Measurements from ENCODE around the gene RAPGEF6. TPM values are rescaled to one million over a fixed set of nuclear protein-coding genes. Genes with fewer than 3 reads are reported as not detected.

Gene RAPGEF6
- total and polyA plus RNA-seq, 5 donors = 2.7 to 16.3 (median 13.3) TPM

DNA sequence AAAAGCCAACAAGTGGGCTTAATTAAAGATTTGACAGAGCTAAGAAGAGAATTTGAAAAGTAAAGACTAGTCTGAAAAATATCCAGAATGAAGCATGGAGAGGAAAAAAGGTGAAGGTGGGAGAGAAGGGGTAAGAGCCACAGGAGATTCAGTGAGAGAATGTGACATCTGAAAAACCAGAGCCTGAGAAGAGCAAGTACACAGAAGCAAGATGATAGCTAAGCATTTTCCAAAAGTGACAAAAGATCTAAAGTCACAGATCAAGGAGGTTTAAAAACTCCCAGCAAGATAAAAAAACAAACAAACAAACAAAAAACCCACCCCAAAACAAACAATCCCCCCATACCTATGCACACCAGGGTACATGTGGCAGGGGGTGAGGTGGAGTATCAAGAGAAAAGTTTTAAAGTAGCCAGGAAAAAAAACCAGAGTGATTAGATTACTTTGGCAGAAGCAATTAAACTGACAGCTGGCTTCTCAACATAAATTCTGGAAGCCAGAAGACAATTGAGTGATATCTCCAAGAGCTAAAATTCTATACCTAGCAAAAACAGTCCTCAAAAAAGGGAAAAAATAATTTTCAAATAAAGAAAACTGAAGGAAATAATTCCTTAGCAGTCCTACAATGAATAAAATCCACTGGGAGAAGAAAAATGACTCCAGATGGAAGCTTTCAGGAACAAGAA is 111.4 kb downstream of the RAPGEF6 start:
- intact Hi-C loops (cut with DNase I) = no loop called here

DNA sequence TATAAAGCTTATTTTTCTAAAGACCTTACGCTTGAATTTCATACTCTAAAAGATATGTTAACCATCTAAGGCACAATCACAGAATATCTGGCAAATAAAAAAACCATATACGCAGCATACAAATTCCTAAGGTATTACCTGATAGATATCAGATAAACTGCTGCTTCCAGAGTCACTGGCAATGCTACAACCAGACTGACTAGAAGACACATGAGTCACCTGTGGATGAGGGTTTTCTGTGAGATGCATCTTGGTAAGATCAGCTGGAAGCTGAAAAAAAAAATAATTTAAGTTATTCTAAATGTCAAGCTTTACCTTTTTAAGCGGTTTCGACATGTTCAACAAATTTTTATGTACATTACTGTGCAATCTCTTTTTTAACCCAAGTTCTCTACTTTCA is 113.8 kb downstream of the RAPGEF6 start:
- WGBS = 94% methylated on average over 4 of the region's 4 CpGs
- Histone ChIP-seq H3K9me3 (ENCODE audit: control insufficient read depth, low read length) (no peaks in the 10 kb centered on the region), H3K4me1 (ENCODE audit: control insufficient read depth, insufficient read depth, low read length) (peaks cover 3% of the 10 kb centered on the region), H3K27me3 (ENCODE audit: control insufficient read depth, insufficient read depth) (no peaks in the 10 kb centered on the region), H3K27ac (ENCODE audit: low read length) (no peak overlapping the region), H3K4me3 (ENCODE audit: low read length) (no peak overlapping the region)
- intact Hi-C loops (cut with DNase I) = no loop called here
- no peak for DNase-seq
- no peak for ATAC-seq

More for the DNA sequence above, 111.4 kb downstream of the RAPGEF6 start:
- H3K4me3 ChIP-seq (ENCODE audit: low read length) = no peak overlapping the region
- H3K27ac ChIP-seq (ENCODE audit: low read length) = no peak overlapping the region
- peaks cover 4% of the 10 kb centered on the region for H3K4me1 ChIP-seq (ENCODE audit: control insufficient read depth, insufficient read depth, low read length)
- ATAC-seq (no peak), DNase-seq (no peak)
- no peaks in the 10 kb centered on the region for H3K27me3 ChIP-seq (ENCODE audit: control insufficient read depth, insufficient read depth)
- no peaks in the 10 kb centered on the region for H3K9me3 ChIP-seq (ENCODE audit: control insufficient read depth, low read length)

DNA sequence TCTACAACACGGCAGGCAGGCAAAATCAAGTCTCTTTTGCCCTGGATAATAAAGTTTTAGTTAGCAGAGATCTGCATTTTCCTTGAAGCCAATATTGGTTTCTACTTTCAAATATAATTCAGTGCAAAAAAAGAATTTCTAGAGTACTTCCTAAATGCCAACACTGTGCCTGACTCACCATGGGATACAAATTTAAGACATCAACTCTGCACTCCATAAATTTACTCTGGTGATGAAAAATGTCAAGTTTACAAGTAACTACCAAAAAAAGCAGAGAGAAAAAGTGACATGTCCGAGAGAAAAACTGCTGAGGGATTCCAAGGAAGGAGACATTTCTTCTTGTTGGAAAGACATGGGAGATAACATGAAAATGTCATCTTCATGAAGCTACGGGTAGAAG is 119.7 kb downstream of the RAPGEF6 start:
- Histone ChIP-seq H3K9me3 (ENCODE audit: control insufficient read depth, low read length) (no peaks in the 10 kb centered on the region), H3K4me3 (ENCODE audit: low read length) (no peak overlapping the region), H3K27me3 (ENCODE audit: control insufficient read depth, insufficient read depth) (no peaks in the 10 kb centered on the region), H3K27ac (ENCODE audit: low read length) (no peak overlapping the region), H3K4me1 (ENCODE audit: control insufficient read depth, insufficient read depth, low read length) (peaks cover 2% of the 10 kb centered on the region)
- intact Hi-C loops (cut with DNase I) = no loop called here
- ATAC-seq = no peak
- WGBS = 75% methylated on average over 3 of the region's 3 CpGs
- DNase-seq = no peak

DNA sequence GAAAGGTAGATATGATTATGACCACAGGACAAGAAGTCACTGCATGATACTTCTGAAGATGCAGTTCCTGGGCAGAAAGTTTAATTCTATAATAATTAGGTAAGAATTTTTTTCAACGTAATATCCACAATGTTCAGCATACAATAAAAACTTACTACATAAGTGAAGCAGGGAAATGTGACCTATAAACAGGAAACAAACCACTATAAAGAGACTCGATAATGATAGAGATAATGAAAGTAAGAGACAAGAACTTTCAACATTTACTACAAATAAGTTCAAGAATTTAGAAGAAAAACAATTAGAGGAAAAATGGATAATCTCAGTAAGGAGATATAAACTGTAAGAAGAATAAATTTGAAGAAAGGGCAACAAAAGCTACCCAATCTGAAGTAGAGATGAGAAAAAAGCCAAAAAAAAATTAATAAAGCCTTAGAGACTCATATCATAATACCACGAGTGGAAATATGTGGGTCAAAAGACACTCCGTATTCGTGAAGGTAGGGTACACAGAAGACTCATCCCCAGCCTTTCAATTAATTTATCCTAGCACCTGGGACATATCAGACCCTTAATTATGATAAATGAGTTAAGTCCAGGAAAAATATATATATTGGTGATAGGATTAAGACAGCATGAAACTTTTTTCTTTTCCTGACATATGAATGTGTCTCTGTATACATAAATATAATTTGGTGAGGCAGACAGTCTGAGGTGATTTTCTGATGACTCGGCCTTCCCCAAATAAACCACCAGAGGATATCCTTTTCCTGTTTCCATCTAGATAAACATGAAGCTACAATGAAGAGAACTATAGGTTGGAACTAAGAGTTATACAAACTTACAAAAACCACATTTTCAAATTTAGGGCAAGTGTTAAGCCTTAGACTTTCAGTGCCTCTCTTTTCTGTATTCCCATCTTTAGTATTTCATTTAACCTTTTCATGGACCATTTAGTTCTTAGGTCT is 120.4 kb downstream of the RAPGEF6 start:
- DNase-seq (no peak), ATAC-seq (peak in 1 of 2 donors; percentile 63)
- H3K9me3 ChIP-seq (ENCODE audit: control insufficient read depth, low read length) = no peaks in the 10 kb centered on the region
- peaks cover 2% of the 10 kb centered on the region for H3K4me1 ChIP-seq (ENCODE audit: control insufficient read depth, insufficient read depth, low read length)
- H3K4me3 ChIP-seq (ENCODE audit: low read length) = peak overlapping the region; percentile 20
- intact Hi-C loops (cut with DNase I) = no loop called here
- no peaks in the 10 kb centered on the region for H3K27me3 ChIP-seq (ENCODE audit: control insufficient read depth, insufficient read depth)
- WGBS = 57% methylated on average over 6 of the region's 6 CpGs
- no peak overlapping the region for H3K27ac ChIP-seq (ENCODE audit: low read length)

DNA sequence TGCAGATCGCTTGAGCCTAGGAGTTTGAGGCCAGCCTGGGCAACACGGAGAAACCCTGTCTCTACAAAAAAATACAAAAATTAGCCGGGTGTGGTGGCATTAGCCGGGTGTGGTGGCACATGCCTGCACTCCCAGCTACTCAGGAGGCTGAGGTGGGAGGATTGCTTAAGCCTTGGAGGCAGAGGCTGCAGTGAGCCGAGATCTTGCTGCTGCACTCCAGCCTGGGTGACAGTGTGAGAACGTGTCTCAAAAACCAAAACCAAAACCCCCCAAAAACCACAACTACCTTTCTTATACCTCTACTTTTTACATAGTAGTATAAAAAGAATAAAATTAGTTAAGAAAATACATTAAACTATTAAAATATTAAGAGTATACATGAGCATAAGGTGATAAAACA is 121.2 kb downstream of the RAPGEF6 start:
- Histone ChIP-seq H3K4me1 (ENCODE audit: control insufficient read depth, insufficient read depth, low read length) (peaks cover 2% of the 10 kb centered on the region), H3K4me3 (ENCODE audit: low read length) (no peak overlapping the region), H3K9me3 (ENCODE audit: control insufficient read depth, low read length) (no peaks in the 10 kb centered on the region), H3K27me3 (ENCODE audit: control insufficient read depth, insufficient read depth) (no peaks in the 10 kb centered on the region), H3K27ac (ENCODE audit: low read length) (no peak overlapping the region)
- ATAC-seq (no peak), DNase-seq (no peak)
- intact Hi-C loops (cut with DNase I) = no loop called here
- WGBS = 95% methylated on average over 6 of the region's 6 CpGs

DNA sequence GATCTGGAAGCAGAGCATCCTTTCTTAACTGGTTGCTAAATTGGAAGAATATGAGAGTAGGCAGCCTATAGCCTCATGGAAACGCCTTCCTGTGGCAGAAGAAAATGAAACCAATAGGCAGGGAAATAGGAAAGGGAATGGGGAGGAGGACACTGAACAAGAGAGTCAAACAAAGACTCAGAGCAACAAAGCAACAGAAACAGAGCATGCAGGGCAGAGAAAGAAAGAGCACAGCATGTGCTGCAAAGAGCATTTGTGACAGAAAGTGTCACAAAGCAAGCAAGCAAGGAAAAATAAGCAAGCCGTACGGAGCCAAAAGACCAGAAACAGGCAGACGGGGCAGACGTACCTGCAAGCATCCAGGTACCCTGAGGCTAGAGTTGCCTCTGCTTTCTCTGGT is 123.1 kb downstream of the RAPGEF6 start:
- intact Hi-C loops (cut with DNase I) = no loop called here
- Histone ChIP-seq H3K4me3 (ENCODE audit: low read length) (no peak overlapping the region), H3K9me3 (ENCODE audit: control insufficient read depth, low read length) (no peaks in the 10 kb centered on the region), H3K27ac (ENCODE audit: low read length) (no peak overlapping the region), H3K4me1 (ENCODE audit: control insufficient read depth, insufficient read depth, low read length) (peaks cover 2% of the 10 kb centered on the region), H3K27me3 (ENCODE audit: control insufficient read depth, insufficient read depth) (no peaks in the 10 kb centered on the region)
- 94% methylated on average over 5 of the region's 5 CpGs for WGBS
- no peak for DNase-seq
- no peak for ATAC-seq

DNA sequence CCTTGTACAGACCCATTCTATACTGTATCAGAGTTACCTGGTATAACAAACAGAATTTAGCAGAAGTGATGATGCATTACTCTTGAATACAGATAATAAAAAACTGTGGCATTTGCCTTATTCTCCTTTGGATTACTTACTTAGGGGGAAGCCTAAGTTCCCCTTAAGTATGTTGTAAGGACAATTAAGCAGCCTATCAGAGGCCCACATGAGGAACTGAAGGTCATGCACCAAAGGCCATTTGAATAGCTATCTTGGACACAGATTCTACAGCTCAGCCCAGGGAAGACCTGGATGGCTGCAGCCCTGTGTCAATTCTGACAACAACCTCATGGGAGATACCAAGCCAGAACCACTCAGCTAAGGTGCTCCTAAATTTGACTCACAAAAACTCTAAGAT is 125.2 kb downstream of the RAPGEF6 start:
- ATAC-seq (no peak), DNase-seq (no peak)
- Histone ChIP-seq H3K9me3 (ENCODE audit: control insufficient read depth, low read length) (no peaks in the 10 kb centered on the region), H3K27ac (ENCODE audit: low read length) (no peak overlapping the region), H3K4me3 (ENCODE audit: low read length) (no peak overlapping the region), H3K4me1 (ENCODE audit: control insufficient read depth, insufficient read depth, low read length) (peaks cover 2% of the 10 kb centered on the region), H3K27me3 (ENCODE audit: control insufficient read depth, insufficient read depth) (no peaks in the 10 kb centered on the region)
- intact Hi-C loops (cut with DNase I) = no loop called here

DNA sequence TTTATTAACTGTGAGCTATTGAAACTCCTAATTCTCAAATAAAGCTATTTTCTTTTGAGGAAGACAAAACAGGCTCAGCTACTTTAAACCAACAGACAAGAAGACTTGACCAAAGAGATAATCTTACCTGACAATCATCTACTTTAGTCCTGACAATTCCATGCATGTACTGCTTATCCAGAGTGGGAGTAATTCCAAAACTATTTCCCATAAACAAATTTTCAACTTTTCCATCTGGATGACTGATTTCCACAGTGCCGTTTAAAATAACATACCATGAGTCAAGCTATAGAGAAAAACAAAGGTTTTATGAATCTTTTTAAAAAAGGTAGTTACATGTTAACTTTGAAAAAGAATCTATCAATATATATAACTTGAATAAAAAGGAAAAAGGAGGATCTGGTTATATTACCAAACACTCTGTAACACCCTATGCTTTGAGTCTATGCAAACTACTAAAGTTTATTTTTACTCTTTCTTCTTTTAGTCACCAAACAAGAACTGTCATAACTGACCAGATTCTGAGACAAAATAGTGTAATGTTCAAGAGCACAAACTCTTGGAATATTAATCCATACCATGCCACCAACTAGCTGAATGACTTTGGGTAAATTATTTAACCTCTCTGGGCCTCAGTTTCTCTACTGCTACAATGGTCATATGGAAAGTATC is 129.7 kb downstream of the RAPGEF6 start:
- Histone ChIP-seq H3K9me3 (ENCODE audit: control insufficient read depth, low read length) (no peaks in the 10 kb centered on the region), H3K4me3 (ENCODE audit: low read length) (no peak overlapping the region), H3K4me1 (ENCODE audit: control insufficient read depth, insufficient read depth, low read length) (no peaks in the 10 kb centered on the region), H3K27ac (ENCODE audit: low read length) (no peak overlapping the region), H3K27me3 (ENCODE audit: control insufficient read depth, insufficient read depth) (no peaks in the 10 kb centered on the region)
- WGBS = 56% methylated on average over 1 of the region's 1 CpG
- intact Hi-C loops (cut with DNase I) = no loop called here
- ATAC-seq = no peak
- DNase-seq = no peak

DNA sequence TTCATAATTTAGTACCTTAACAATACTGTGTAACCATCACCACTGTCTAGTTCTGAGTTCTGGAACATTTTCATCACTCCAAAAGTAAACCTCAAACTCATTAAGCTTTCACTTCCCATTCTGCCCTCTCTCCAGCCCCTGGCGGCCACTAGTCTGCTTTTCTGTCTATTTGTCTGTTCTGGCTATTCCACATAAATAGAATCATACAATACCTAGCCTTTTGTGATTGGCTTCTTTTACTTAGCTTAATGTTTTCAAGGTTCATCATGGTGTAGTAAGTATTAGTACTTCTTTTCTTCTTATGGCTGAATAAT is 138.7 kb downstream of the RAPGEF6 start:
- Histone ChIP-seq H3K27ac (ENCODE audit: low read length) (no peak overlapping the region), H3K9me3 (ENCODE audit: control insufficient read depth, low read length) (no peaks in the 10 kb centered on the region), H3K4me1 (ENCODE audit: control insufficient read depth, insufficient read depth, low read length) (no peaks in the 10 kb centered on the region), H3K4me3 (ENCODE audit: low read length) (no peak overlapping the region), H3K27me3 (ENCODE audit: control insufficient read depth, insufficient read depth) (no peaks in the 10 kb centered on the region)
- no peak for DNase-seq
- ATAC-seq = no peak
- 98% methylated on average over 1 of the region's 1 CpG for WGBS
- intact Hi-C loops (cut with DNase I) = no loop called here

DNA sequence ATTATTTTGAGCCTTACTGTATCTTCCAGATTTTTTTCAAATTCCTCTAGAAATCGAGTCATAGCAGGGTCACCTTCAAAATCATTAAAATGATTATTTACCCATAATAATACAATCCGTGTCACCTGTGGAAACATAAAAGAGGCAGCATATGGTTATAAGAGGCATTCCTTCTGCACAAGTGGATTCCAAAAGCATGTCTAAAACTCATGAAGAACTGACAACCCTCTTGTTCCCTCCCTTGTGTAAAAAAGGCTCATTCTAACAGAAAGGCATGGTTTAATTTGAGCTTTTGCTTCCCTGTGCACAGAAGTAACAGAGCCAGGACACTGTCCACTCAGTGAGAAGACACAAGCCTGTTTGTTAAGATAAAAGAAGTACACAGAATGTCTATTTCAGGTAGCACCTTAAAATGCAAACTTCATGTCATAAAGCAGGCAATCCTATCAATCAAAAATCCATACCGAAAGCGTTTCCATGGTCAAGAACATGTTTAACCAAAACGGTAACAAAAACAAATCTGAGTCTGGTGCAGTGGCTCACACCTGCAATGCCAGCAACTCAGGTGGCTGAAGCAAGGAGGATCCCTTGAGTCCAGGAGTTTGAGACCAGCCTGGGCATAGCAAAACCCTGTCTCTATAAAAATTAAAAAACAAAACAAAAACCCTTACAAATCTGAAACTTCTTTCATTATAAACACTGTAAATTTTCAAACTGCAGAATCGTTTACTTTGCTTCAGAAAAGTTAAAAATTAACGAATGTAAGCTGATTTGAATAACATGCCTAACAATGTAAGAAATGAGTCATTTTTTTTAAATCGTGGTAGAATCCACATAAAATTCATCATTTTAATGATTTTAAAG is 139.3 kb downstream of the RAPGEF6 start:
- H3K4me1 ChIP-seq (ENCODE audit: control insufficient read depth, insufficient read depth, low read length) = no peaks in the 10 kb centered on the region
- H3K9me3 ChIP-seq (ENCODE audit: control insufficient read depth, low read length) = no peaks in the 10 kb centered on the region
- DNase-seq (no peak), ATAC-seq (no peak)
- H3K27me3 ChIP-seq (ENCODE audit: control insufficient read depth, insufficient read depth) = no peaks in the 10 kb centered on the region
- 93% methylated on average over 8 of the region's 8 CpGs for WGBS
- intact Hi-C loops (cut with DNase I) = no loop called here
- H3K4me3 ChIP-seq (ENCODE audit: low read length) = no peak overlapping the region
- H3K27ac ChIP-seq (ENCODE audit: low read length) = no peak overlapping the region

Measured in right cardiac atrium (tissue), 5 donors.